ENCODE results near the gene SLC16A3. TPM values are rescaled to one million over a fixed set of nuclear protein-coding genes. Genes with fewer than 3 reads are reported as not detected.

Gene SLC16A3
- total and polyA plus RNA-seq, 9 of the 15 experiments (the other 6 are each of a cell fraction or from before 2014, with no cell fraction given) = 0.11 to 5.4 (median 1.2) TPM; not detected in 2

DNA sequence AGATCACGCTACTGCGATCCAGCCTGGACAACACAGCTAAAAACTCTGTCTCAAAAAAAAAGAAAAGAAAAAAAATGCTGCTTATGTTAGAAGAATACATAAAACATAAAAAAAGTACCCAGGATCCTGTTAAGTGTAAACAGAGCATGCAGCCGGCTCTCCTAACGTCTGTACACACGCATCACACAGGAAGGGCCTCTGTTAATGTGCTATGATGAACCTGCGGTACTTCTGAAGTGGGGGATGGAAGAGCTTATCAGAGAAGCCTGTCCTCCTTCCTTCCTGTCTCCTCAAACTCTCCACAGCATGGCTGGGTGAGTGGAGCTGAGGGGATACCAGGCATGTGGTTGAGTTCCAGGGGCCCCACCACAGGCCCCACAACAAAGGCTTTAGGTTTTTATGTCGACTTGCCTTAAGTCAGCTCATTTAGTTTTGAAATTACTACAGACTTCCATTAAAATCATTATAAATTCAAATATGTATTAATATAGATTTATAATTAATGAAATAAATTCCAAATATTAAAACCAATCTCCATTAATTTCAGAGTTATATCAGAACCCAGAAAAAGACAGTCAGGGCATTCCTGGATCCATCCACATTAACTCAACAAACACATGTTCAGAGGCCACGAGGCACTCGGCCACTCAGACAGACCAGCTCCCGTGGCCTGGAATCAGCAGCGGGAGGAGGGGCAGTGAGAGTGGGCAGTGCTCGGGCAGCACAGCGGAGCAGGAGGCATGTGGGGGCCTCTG is 27.9 kb upstream of the SLC16A3 start (continued):
- TF ChIP-seq SP1 (CRISPR knock-in tag; IDR thresholded peaks at IDR 0.05) (no peak), PREB (CRISPR knock-in tag; IDR thresholded peaks at IDR 0.05) (no peak), ZZZ3 (IDR thresholded peaks at IDR 0.05) (0 out of 2 replicates have a peak, but pooled peaks have one; percentile 55), YY1 (IDR thresholded peaks at IDR 0.05; ENCODE audit: borderline replicate concordance in 1 of 3, control insufficient read depth in 1 of 3, extremely low read depth in 1 of 3, insufficient read depth in 3 of 3, insufficient read length in 1 of 3, insufficient replicate concordance in 2 of 3, low read depth in 1 of 3, low read length in 2 of 3) (peak in 1 of 3 experiments; percentile 52), JUND (IDR thresholded peaks at IDR 0.05; ENCODE audit: borderline replicate concordance, low read depth, low read length) (peak; percentile 58), JUND (tag; IDR thresholded peaks at IDR 0.05; ENCODE audit: borderline replicate concordance, low read depth, low read length) (no peak; the same call in 2 of the 3 replicates), YBX1 (IDR thresholded peaks at IDR 0.05) (no peak), ETV1 (tag; conservative IDR thresholded peaks at IDR 0.05; ENCODE audit: low read depth) (peak; percentile 96), CREM (IDR thresholded peaks at IDR 0.05; ENCODE audit: low read depth) (peak; percentile 81), RHOXF2B (CRISPR knock-in tag; conservative IDR thresholded peaks at IDR 0.05) (no peak), TCF7 (IDR thresholded peaks at IDR 0.05; ENCODE audit: borderline replicate concordance) (peak; percentile 72; the same call in 1 of the 2 replicates), POLR2A (conservative IDR thresholded peaks at IDR 0.05) (peak; percentile 65), NFE2 (IDR thresholded peaks at IDR 0.05; ENCODE audit: low read depth) (0 out of 2 replicates have a peak, but pooled peaks have one; percentile 4), ZNF146 (CRISPR knock-in tag; IDR thresholded peaks at IDR 0.05; ENCODE audit: unreplicated experiment) (no peak), POLR2B (IDR thresholded peaks at IDR 0.05; ENCODE audit: low read depth, partially characterized antibody) (peak; percentile 15), FOXJ3 (CRISPR knock-in tag; IDR thresholded peaks at IDR 0.05) (no peak), NBN (IDR thresholded peaks at IDR 0.05; ENCODE audit: low read depth) (peak; percentile 55; the same call in 1 of the 2 replicates), CBFA2T3 (IDR thresholded peaks at IDR 0.05) (peak; percentile 70), SPI1 (IDR thresholded peaks at IDR 0.05; ENCODE audit: borderline replicate concordance, low read depth, low read length) (0 out of 2 replicates have a peak, but pooled peaks have one; percentile 2), MAX (CRISPR knock-in tag; IDR thresholded peaks at IDR 0.05) (peak; percentile 48; the same call in 1 of the 2 replicates), MCM3 (IDR thresholded peaks at IDR 0.05) (no peak), HDAC2 (IDR thresholded peaks at IDR 0.05) (peak; percentile 42; the same call in 1 of the 2 replicates)
- TF ChIP-seq, protein P1, sequence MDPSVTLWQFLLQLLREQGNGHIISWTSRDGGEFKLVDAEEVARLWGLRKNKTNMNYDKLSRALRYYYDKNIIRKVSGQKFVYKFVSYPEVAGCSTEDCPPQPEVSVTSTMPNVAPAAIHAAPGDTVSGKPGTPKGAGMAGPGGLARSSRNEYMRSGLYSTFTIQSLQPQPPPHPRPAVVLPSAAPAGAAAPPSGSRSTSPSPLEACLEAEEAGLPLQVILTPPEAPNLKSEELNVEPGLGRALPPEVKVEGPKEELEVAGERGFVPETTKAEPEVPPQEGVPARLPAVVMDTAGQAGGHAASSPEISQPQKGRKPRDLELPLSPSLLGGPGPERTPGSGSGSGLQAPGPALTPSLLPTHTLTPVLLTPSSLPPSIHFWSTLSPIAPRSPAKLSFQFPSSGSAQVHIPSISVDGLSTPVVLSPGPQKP (CRISPR knock-in tag; IDR thresholded peaks at IDR 0.05) = no peak
- TF ChIP-seq, protein P2, sequence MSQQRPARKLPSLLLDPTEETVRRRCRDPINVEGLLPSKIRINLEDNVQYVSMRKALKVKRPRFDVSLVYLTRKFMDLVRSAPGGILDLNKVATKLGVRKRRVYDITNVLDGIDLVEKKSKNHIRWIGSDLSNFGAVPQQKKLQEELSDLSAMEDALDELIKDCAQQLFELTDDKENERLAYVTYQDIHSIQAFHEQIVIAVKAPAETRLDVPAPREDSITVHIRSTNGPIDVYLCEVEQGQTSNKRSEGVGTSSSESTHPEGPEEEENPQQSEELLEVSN (IDR thresholded peaks at IDR 0.05; ENCODE audit: borderline replicate concordance in 1 of 2, extremely low read depth in 1 of 2, insufficient read depth in 1 of 2, insufficient read length in 1 of 2, low read depth in 1 of 2, low read length in 1 of 2, poor library complexity in 1 of 2, severe bottlenecking in 1 of 2) = peak in 1 of 2 experiments; percentile 73
- TF ChIP-seq, protein P3, sequence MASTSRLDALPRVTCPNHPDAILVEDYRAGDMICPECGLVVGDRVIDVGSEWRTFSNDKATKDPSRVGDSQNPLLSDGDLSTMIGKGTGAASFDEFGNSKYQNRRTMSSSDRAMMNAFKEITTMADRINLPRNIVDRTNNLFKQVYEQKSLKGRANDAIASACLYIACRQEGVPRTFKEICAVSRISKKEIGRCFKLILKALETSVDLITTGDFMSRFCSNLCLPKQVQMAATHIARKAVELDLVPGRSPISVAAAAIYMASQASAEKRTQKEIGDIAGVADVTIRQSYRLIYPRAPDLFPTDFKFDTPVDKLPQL (IDR thresholded peaks at IDR 0.05; ENCODE audit: extremely low read depth, insufficient read length) = peak; percentile 27
